VCaP (cell line): ENCODE results near the gene ADAM33.

Experiments
- H3K27ac ChIP-seq: fragments of 450-650 bp; 2 replicates; pipeline ENCODE4 v1.5.1; 2017
- CTCF ChIP-seq: fragments of 450-650 bp; conservative IDR thresholded peaks from 2 replicates; pipeline ENCODE4 v1.5.1; 2017; ENCODE audit warnings: mild to moderate bottlenecking, moderate library complexity

Gene ADAM33

GRCh38 chr20:3699037-3699436 lies 17.2 kb upstream of the ADAM33 start:
- no peak overlapping the region for H3K27ac ChIP-seq
- TF ChIP-seq CTCF, result no peak

- TF ChIP-seq CTCF, result no peak
- H3K27ac ChIP-seq, result no peak overlapping the region
Measured at GRCh38 chr20:3698591-3699001, 16.8 kb upstream of the ADAM33 start.

- no peak overlapping the region for H3K27ac ChIP-seq
- TF ChIP-seq CTCF, result no peak
Measured at GRCh38 chr20:3697588-3698305, 15.9 kb upstream of the ADAM33 start.

GRCh38 chr20:3696745-3697587 lies 15.2 kb upstream of the ADAM33 start:
- no peak for TF ChIP-seq CTCF
- H3K27ac ChIP-seq, result no peak overlapping the region

- TF ChIP-seq CTCF, result no peak; the same call in 1 of the 2 replicates
- no peak overlapping the region for H3K27ac ChIP-seq
Measured at GRCh38 chr20:3696200-3696599, 14.4 kb upstream of the ADAM33 start.

- H3K27ac ChIP-seq, result no peak overlapping the region
- no peak for TF ChIP-seq CTCF
Measured at GRCh38 chr20:3694864-3695263, 13.1 kb upstream of the ADAM33 start.

GRCh38 chr20:3693376-3693775 lies 11.6 kb upstream of the ADAM33 start:
- TF ChIP-seq CTCF, result no peak
- no peak overlapping the region for H3K27ac ChIP-seq
